Left lung (tissue), 10 donors: Measurements from ENCODE around the gene DCDC1. TPM values are rescaled to one million over a fixed set of nuclear protein-coding genes. Genes with fewer than 3 reads are reported as not detected.

Source experiments
- ATAC-seq: fragments of 200-7000 bp; cut with Tn5 transposase; one replicate; pipeline ENCODE4 v1.9.1; 2020; ENCODE audit warnings: moderate library complexity
- DNase-seq, 4 donors: peaks; one replicate each; pipeline ENCODE4 v3.0.0-alpha.2; 2013 to 2020
- H3K27ac ChIP-seq, 2 donors: fragments of 200-600 bp; sonication (generic) in 1 of 2; one replicate each; pipeline versions ENCODE4 v1.5.0 to v1.8.0; 2020 to 2021
- H3K27me3 ChIP-seq, 2 donors: fragments of 200-600 bp; sonication (generic) in 1 of 2; one replicate each; pipeline versions ENCODE4 v1.5.0 to v1.8.0; 2020 to 2021
- H3K36me3 ChIP-seq, 2 donors: fragments of 200-600 bp; sonication (generic) in 1 of 2; one replicate each; pipeline versions ENCODE4 v1.5.0 to v1.8.0; 2020 to 2021
- H3K4me1 ChIP-seq, 2 donors: fragments of 200-600 bp; one replicate each; pipeline ENCODE4 v1.8.0; 2021
- H3K4me3 ChIP-seq, 2 donors: fragments of 200-600 bp; sonication (generic) in 1 of 2; one replicate each; pipeline versions ENCODE4 v1.5.0 to v1.8.0; 2020 to 2021; ENCODE audit warnings: mild to moderate bottlenecking in 1 of 2
- H3K9me3 ChIP-seq, 2 donors: fragments of 200-600 bp; sonication (generic) in 1 of 2; one replicate each; pipeline versions ENCODE4 v1.5.0 to v1.8.0; 2020 to 2021
- CTCF ChIP-seq, 2 donors: fragments of 200-600 bp; sonication (generic) in 1 of 2; IDR thresholded peaks; one replicate each; pipeline versions ENCODE4 v1.5.0 to v1.8.0; 2021; ENCODE audit warnings: antibody characterized with exemption in 2 of 2
- intact Hi-C, 2 donors: fragments of 100-400 bp; cut with DNase I; formaldehyde crosslinking; loops; one replicate each; pipeline versions ENCODE4 v1.11.2 to v1.14.2; 2022
- polyA plus RNA-seq, 6 donors: library from polyadenylated mRNA; unstranded; fragments of 120-200 nt; gene quantifications; one replicate each; pipeline ENCODE4 v1.2.1, GENCODE V29; 2013; ENCODE audit not compliant: insufficient read length in 6 of 6
- total RNA-seq, 2 donors: library from RNA; stranded (reverse); fragmentation: NEBNext Ultra II Directional; extraction: Animal tissue kit (Norgen Biotek cat#: 25700); gene quantifications; one replicate each; pipeline ENCODE4 v1.2.1, GENCODE V29; 2021
- donor health status: DM: no; HTN: yes; CAD: no.
- donor health status: DM: no; HTN: no; CAD: no.

Gene DCDC1
- total and polyA plus RNA-seq, 8 donors, result 0.09 to 3.3 (median 2.0) TPM

GRCh38 chr11:30852645-30853044, 516.9 kb downstream of the DCDC1 start:
- no peak for TF ChIP-seq CTCF (IDR thresholded peaks at IDR 0.05)
- DNase-seq (no peak), ATAC-seq (no peak)
- Histone ChIP-seq H3K4me1 (no peaks in the 10 kb centered on the region), H3K27me3 (no peaks in the 10 kb centered on the region), H3K9me3 (peaks cover 0 to under 1% of the 10 kb centered on the region in 2 donors), H3K4me3 (no peak overlapping the region), H3K27ac (no peak overlapping the region), H3K36me3 (no peaks in the 10 kb centered on the region)
- intact Hi-C loops, result loop anchor here in 1 of 2 donors (10.0 kb wide), 1 partner anchor 508 kb away; no protein-coding TSS in a partner anchor

DNA sequence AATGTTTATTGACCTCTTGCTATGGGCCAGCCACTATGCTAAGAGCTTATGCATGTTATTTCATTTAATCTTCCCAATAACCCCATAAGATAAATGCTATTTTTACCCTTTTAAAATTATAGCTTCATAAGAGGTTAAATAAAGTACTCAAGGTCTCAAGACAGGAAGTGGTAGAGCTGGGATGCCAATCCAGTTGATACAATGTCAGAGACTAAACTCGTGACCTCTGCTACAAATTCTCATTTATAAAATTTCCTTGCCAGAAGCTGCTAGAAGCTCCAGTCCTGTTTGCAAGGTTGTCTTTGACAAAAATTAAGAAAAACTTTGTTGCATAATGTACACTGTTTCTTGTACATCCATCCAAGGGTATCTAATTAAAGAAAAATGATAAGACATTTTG, 517.4 kb downstream of the DCDC1 start:
- no peak for ATAC-seq
- no peak overlapping the region for H3K4me3 ChIP-seq
- H3K4me1 ChIP-seq, result no peaks in the 10 kb centered on the region
- no peak for DNase-seq
- H3K27me3 ChIP-seq, result no peaks in the 10 kb centered on the region
- H3K9me3 ChIP-seq, result peaks cover 0 to 6% of the 10 kb centered on the region in 2 donors
- no peak for TF ChIP-seq CTCF (IDR thresholded peaks at IDR 0.05)
- H3K27ac ChIP-seq, result no peak overlapping the region
- H3K36me3 ChIP-seq, result no peaks in the 10 kb centered on the region
- intact Hi-C loops, result loop anchor here in 1 of 2 donors (10.0 kb wide), 1 partner anchor 507 kb away; no protein-coding TSS in a partner anchor

DNA sequence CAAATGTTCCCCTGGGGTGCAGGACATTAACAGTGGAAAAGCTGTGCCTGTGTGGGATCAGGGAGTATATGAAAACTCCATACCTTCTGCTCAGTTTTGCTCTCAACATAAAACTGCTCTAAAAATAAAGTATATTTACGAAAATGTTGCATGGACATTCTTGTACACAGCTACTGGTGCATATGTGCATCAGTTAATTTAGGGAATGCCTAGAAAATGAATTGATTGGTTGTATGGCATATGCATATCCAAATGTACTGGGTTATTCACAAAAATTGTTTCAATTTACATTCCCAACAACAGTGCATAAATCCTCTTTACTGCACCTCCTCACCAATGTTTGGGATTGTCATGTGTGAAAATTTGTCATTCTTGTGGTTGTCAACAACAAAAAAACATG, 532.3 kb downstream of the DCDC1 start:
- H3K27me3 ChIP-seq, result no peaks in the 10 kb centered on the region
- H3K27ac ChIP-seq, result no peak overlapping the region
- ATAC-seq, result no peak
- DNase-seq, result no peak
- intact Hi-C loops, result no loop called here
- H3K9me3 ChIP-seq, result peaks cover 0 to 14% of the 10 kb centered on the region in 2 donors
- H3K4me3 ChIP-seq, result no peak overlapping the region
- H3K4me1 ChIP-seq, result no peaks in the 10 kb centered on the region
- no peaks in the 10 kb centered on the region for H3K36me3 ChIP-seq
- no peak for TF ChIP-seq CTCF (IDR thresholded peaks at IDR 0.05)

DNA sequence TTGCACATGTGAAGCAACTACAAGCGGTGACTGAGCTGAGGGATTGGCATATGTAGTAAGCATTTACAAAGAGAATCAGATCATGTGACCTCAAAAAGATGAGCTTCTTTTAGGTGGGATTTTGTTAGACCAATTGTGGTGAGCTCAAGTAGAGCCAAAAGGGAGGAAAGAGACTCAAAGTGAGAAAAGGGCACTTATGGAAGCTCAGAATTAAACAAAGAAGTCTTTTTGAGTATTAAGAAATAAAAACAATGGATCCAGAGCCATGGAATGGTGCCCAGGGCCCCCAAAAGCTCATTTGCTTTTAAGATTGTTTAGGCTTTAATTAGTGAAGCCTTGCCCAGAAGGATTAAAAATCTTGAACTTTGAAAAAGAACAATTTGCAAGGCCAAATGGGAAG, 536.7 kb downstream of the DCDC1 start:
- Histone ChIP-seq H3K4me1 (no peaks in the 10 kb centered on the region), H3K36me3 (no peaks in the 10 kb centered on the region), H3K27ac (no peak overlapping the region), H3K27me3 (no peaks in the 10 kb centered on the region), H3K9me3 (peaks cover 0 to 14% of the 10 kb centered on the region in 2 donors), H3K4me3 (no peak overlapping the region)
- no peak for TF ChIP-seq CTCF (IDR thresholded peaks at IDR 0.05)
- ATAC-seq (no peak), DNase-seq (no peak)
- intact Hi-C loops, result no loop called here

DNA sequence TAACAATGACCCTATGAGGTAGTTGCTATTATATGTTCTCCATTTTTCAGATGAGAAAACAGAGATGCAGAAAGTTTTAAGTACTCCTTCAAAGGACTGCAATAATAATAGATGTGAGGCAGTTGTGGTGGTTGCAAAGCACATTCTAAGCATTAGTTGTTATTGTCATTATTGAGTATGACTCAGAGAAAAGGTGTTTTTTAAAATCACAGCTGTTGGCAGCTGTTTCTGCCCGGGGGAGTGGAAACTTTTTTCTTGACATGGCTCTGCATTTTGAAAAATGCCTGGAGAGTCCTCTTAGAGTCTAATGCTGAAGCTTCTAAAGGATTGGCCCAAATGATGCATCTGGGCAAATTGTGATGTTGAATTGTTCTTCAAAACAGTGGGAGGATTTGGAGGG, 538.9 kb downstream of the DCDC1 start:
- no peak for ATAC-seq
- peak in 1 of 4 donors; percentile 3 for DNase-seq
- intact Hi-C loops, result no loop called here

More for the DNA sequence above, 538.9 kb downstream of the DCDC1 start:
- Histone ChIP-seq H3K27ac (no peak overlapping the region), H3K36me3 (no peaks in the 10 kb centered on the region), H3K4me3 (no peak overlapping the region), H3K4me1 (no peaks in the 10 kb centered on the region), H3K27me3 (no peaks in the 10 kb centered on the region), H3K9me3 (peaks cover 0 to 13% of the 10 kb centered on the region in 2 donors)
- TF ChIP-seq CTCF (IDR thresholded peaks at IDR 0.05), result no peak
